ENCODE data around the gene SNX33.

- TF ChIP-seq CTCF (IDR thresholded peaks at IDR 0.05) (no peak), EP300 (IDR thresholded peaks at IDR 0.05) (no peak), POLR2A (IDR thresholded peaks at IDR 0.05) (no peak), POLR2AphosphoS5 (IDR thresholded peaks at IDR 0.05) (no peak)
Observed at GRCh38 chr15:75639191-75639708, 8.5 kb upstream of the SNX33 start.
